Measurements from ENCODE around the gene PMP22. TPM values are rescaled to one million over a fixed set of nuclear protein-coding genes. Genes with fewer than 3 reads are reported as not detected.

The PMP22 gene
- total RNA-seq, 1 donor from 2014 or later, result 4.3 TPM

DNA sequence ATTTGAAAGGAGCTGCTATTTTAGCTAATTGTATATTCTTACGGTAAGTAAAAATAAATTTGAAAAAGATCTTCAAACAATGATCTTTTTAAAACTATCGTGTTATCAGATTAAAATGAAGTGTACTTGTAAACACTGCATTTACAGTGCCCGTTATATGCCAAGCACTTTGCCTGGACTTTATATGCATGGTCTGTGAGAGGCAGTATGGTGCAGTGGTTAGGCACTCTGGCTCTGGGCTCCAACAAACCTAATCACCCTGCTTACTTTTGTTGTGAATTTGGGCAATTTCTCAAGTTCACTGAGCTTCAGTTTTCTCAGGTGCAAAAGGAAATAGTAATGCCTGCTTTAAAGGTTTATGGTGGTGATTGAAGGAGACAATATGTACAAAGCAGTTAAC lies 1.4 kb downstream of the PMP22 start:
- H3K9ac ChIP-seq, result no peak overlapping the region
- peaks cover 41% of the 10 kb centered on the region for H3K27me3 Mint-ChIP-seq (ENCODE audit: insufficient read depth, low read depth)
- no peak overlapping the region for H3K4me3 Mint-ChIP-seq
- no peaks in the 10 kb centered on the region for H3K79me2 ChIP-seq (ENCODE audit: low read depth)
- H3K27ac ChIP-seq, result no peak overlapping the region
- DNase-seq (ENCODE audit: low spot score), result no peak
- no peak overlapping the region for H3K27ac Mint-ChIP-seq
- peaks cover 99% of the 10 kb centered on the region for H3K27me3 ChIP-seq
- H4K20me1 ChIP-seq (ENCODE audit: low read depth), result peaks cover 3% of the 10 kb centered on the region
- H3K4me2 ChIP-seq, result peak overlapping the region; percentile 80
- peak overlapping the region; percentile 57 for H3K4me3 ChIP-seq
- no peaks in the 10 kb centered on the region for H3K36me3 Mint-ChIP-seq
- TF ChIP-seq, protein P1, sequence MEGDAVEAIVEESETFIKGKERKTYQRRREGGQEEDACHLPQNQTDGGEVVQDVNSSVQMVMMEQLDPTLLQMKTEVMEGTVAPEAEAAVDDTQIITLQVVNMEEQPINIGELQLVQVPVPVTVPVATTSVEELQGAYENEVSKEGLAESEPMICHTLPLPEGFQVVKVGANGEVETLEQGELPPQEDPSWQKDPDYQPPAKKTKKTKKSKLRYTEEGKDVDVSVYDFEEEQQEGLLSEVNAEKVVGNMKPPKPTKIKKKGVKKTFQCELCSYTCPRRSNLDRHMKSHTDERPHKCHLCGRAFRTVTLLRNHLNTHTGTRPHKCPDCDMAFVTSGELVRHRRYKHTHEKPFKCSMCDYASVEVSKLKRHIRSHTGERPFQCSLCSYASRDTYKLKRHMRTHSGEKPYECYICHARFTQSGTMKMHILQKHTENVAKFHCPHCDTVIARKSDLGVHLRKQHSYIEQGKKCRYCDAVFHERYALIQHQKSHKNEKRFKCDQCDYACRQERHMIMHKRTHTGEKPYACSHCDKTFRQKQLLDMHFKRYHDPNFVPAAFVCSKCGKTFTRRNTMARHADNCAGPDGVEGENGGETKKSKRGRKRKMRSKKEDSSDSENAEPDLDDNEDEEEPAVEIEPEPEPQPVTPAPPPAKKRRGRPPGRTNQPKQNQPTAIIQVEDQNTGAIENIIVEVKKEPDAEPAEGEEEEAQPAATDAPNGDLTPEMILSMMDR (IDR thresholded peaks at IDR 0.05), result no peak
- TF ChIP-seq EZH2 (IDR thresholded peaks at IDR 0.05) (no peak), EZH2phosphoT487 (IDR thresholded peaks at IDR 0.05) (no peak)
- H3F3A ChIP-seq (ENCODE audit: low read depth), result peaks cover 30% of the 10 kb centered on the region
- H2AFZ ChIP-seq (replicated peaks), result no peak overlapping the region
- no peaks in the 10 kb centered on the region for H3K36me3 ChIP-seq
- H3K9me3 Mint-ChIP-seq, result no peaks in the 10 kb centered on the region
- H3K4me1 Mint-ChIP-seq, result peaks cover 21% of the 10 kb centered on the region
- H3K4me1 ChIP-seq, result peaks cover 8% of the 10 kb centered on the region
- no peaks in the 10 kb centered on the region for H3K9me3 ChIP-seq (ENCODE audit: low read depth)

DNA sequence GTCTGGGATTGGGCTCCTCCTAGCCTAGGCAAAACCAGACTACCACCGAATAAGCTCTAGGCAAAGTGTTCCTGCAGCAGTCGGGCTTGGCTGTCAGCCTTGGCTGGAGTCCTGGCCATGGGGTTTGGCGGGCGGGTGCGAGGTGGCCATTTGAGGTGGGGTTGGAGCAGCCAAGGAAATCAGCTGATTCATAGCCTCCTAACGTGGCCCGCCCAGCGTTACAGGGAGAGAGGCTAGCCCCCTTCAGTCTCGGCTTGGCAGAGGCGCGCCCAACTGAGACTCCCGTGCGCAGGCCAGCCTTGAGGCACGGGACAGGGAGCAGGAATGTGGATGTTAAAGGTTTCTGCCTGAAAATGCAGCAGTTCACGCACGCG lies 1.9 kb downstream of the PMP22 start:
- no peak overlapping the region for H3K27ac ChIP-seq
- no peak overlapping the region for H3K9ac ChIP-seq
- peak overlapping the region; percentile 92 for H3K4me3 Mint-ChIP-seq

GRCh38 chr17:15262291-15263205 lies 2.6 kb downstream of the PMP22 start:
- Histone ChIP-seq H3K9me3 (ENCODE audit: low read depth) (no peaks in the 10 kb centered on the region), H3K79me2 (ENCODE audit: low read depth) (no peaks in the 10 kb centered on the region), H3K4me1 (peaks cover 8% of the 10 kb centered on the region), H3K27ac (no peak overlapping the region), H3K27me3 (peaks cover 99% of the 10 kb centered on the region), H3K9ac (no peak overlapping the region), H4K20me1 (ENCODE audit: low read depth) (peaks cover 3% of the 10 kb centered on the region), H3K36me3 (no peaks in the 10 kb centered on the region), H3K4me2 (peak overlapping the region; percentile 80), H3K4me3 (peak overlapping the region; percentile 57), H3F3A (ENCODE audit: low read depth) (peaks cover 30% of the 10 kb centered on the region), H2AFZ (replicated peaks) (peak overlapping the region; percentile 85)
- Mint-ChIP-seq H3K4me3 (peak overlapping the region; percentile 92), H3K36me3 (no peaks in the 10 kb centered on the region), H3K9me3 (no peaks in the 10 kb centered on the region), H3K27ac (no peak overlapping the region), H3K4me1 (peaks cover 21% of the 10 kb centered on the region), H3K27me3 (ENCODE audit: insufficient read depth, low read depth) (peaks cover 39% of the 10 kb centered on the region)
- DNase-seq (ENCODE audit: low spot score), result peak; percentile 81
- TF ChIP-seq EZH2phosphoT487 (IDR thresholded peaks at IDR 0.05) (peak; percentile 62), EZH2 (IDR thresholded peaks at IDR 0.05) (peak; percentile 78)
- TF ChIP-seq, protein P1 (IDR thresholded peaks at IDR 0.05), result no peak

More for the DNA sequence above, 1.9 kb downstream of the PMP22 start:
- Histone ChIP-seq H4K20me1 (ENCODE audit: low read depth) (peaks cover 3% of the 10 kb centered on the region), H3K4me3 (peak overlapping the region; percentile 57), H3K4me2 (peak overlapping the region; percentile 80), H2AFZ (replicated peaks) (peak overlapping the region; percentile 85), H3K79me2 (ENCODE audit: low read depth) (no peaks in the 10 kb centered on the region), H3K9me3 (ENCODE audit: low read depth) (no peaks in the 10 kb centered on the region), H3K4me1 (peaks cover 8% of the 10 kb centered on the region), H3K27me3 (peaks cover 99% of the 10 kb centered on the region), H3F3A (ENCODE audit: low read depth) (peaks cover 30% of the 10 kb centered on the region), H3K36me3 (no peaks in the 10 kb centered on the region)
- TF ChIP-seq EZH2phosphoT487 (IDR thresholded peaks at IDR 0.05) (no peak), EZH2 (IDR thresholded peaks at IDR 0.05) (peak; percentile 5)
- TF ChIP-seq, protein P1 (IDR thresholded peaks at IDR 0.05), result no peak
- Mint-ChIP-seq H3K36me3 (no peaks in the 10 kb centered on the region), H3K27me3 (ENCODE audit: insufficient read depth, low read depth) (peaks cover 39% of the 10 kb centered on the region), H3K4me1 (peaks cover 21% of the 10 kb centered on the region), H3K27ac (no peak overlapping the region), H3K9me3 (no peaks in the 10 kb centered on the region)
- DNase-seq (ENCODE audit: low spot score), result peak; percentile 73

All from neural progenitor cell (in vitro differentiated cells).